Caco-2 (cell line): ENCODE results near the gene CSNK1A1. TPM values are rescaled to one million over a fixed set of nuclear protein-coding genes. Genes with fewer than 3 reads are reported as not detected.

Experiments
- BruUV-seq: library from RNA; stranded (reverse); fragments of 400-500 nt; replicated peaks from 2 replicates; lab custom pipeline; 2021; lab: Mats Ljungman, UMichigan
- CTCF ChIA-PET: fragments of 300-600 bp; sonication (Branson Sonifier 250); formaldehyde crosslinking; loops from one replicate; lab custom pipeline; 2022; ENCODE audit warnings: antibody characterized with exemption; lab: Charles Lee
- POLR2A ChIA-PET: fragments of 300-600 bp; sonication (Branson Sonifier 250); formaldehyde crosslinking; loops from one replicate; lab custom pipeline; 2022; ENCODE audit warnings: antibody characterized with exemption; lab: Charles Lee
- DNase-seq, 2 experiments: peaks; one replicate each; pipeline versions ENCODE4 v3.0.0 to v3.0.0-alpha.2; 2020 to 2022
- H3K27me3 ChIP-seq: replicated peaks from 2 replicates; pipeline ENCODE4 v1.6.0; 2011; ENCODE audit warnings: low read length; ENCODE audit not compliant: control insufficient read depth, insufficient read depth
- H3K36me3 ChIP-seq: 2 replicates; pipeline ENCODE4 v1.5.1; 2011; ENCODE audit warnings: low read length; ENCODE audit not compliant: control insufficient read depth, insufficient read depth
- H3K4me1 ChIP-seq: fragments of 250-450 bp; sonication (Bioruptor Pico); 2 replicates; pipeline ENCODE4 v1.5.1; 2020; ENCODE audit warnings: mild to moderate bottlenecking
- H3K4me3 ChIP-seq: 2 replicates; pipeline ENCODE4 v1.5.1; 2011; ENCODE audit warnings: low read depth, mild to moderate bottlenecking, control low read depth, low read length
- H3K9me3 ChIP-seq: fragments of 250-450 bp; sonication (Bioruptor Pico); 2 replicates; pipeline ENCODE4 v1.5.1; 2020; ENCODE audit warnings: mild to moderate bottlenecking, moderate library complexity
- H3K27ac Mint-ChIP-seq: one replicate; pipeline ENCODE4 v1.8.0; 2022; ENCODE audit warnings: mixed read lengths; ENCODE audit not compliant: unreplicated experiment
- H3K27me3 Mint-ChIP-seq: one replicate; pipeline ENCODE4 v1.8.0; 2022; ENCODE audit warnings: mixed read lengths; ENCODE audit not compliant: insufficient read depth, unreplicated experiment
- H3K36me3 Mint-ChIP-seq: one replicate; pipeline ENCODE4 v1.8.0; 2022; ENCODE audit warnings: mild to moderate bottlenecking, mixed read lengths; ENCODE audit not compliant: insufficient read depth, unreplicated experiment
- H3K4me1 Mint-ChIP-seq: one replicate; pipeline ENCODE4 v1.8.0; 2022; ENCODE audit warnings: low read depth, mixed read lengths; ENCODE audit not compliant: unreplicated experiment
- H3K4me3 Mint-ChIP-seq: one replicate; pipeline ENCODE4 v1.8.0; 2022; ENCODE audit warnings: mild to moderate bottlenecking, moderate library complexity, mixed read lengths; ENCODE audit not compliant: unreplicated experiment
- H3K9me3 Mint-ChIP-seq: one replicate; pipeline ENCODE4 v1.8.0; 2022; ENCODE audit warnings: mixed read lengths; ENCODE audit not compliant: unreplicated experiment
- CTCF ChIP-seq, 2 experiments: fragments of 200-600 bp in 1 of 2; IDR thresholded peaks; 1 replicate in 1 of 2; 2 replicates in 1 of 2; pipeline versions ENCODE4 v1.5.1 to v1.8.0; 2011 to 2022; ENCODE audit warnings: antibody characterized with exemption in 1 of 2, control low read depth in 1 of 2, inconsistent platforms in 1 of 2, low read depth in 1 of 2, low read length in 1 of 2, mild to moderate bottlenecking in 1 of 2, moderate library complexity in 1 of 2; ENCODE audit not compliant: insufficient read depth in 1 of 2, severe bottlenecking in 1 of 2, unreplicated experiment in 1 of 2
- intact Hi-C: fragments of 100-400 bp; cut with micrococcal nuclease; formaldehyde crosslinking; loops from one replicate; pipeline ENCODE4 v1.10.0; 2022; ENCODE audit not compliant: unreplicated experiment
- total RNA-seq: library from RNA; stranded (reverse); gene quantifications from 2 replicates; pipeline ENCODE4 v1.2.3, GENCODE V29; 2022

The CSNK1A1 gene
- total RNA-seq, 1 experiment from 2014 or later = 264 TPM

GRCh38 chr5:149486726-149487635 lies 64.3 kb downstream of the CSNK1A1 start:
- peaks cover 38% of the 10 kb centered on the region for H3K4me1 Mint-ChIP-seq

DNA sequence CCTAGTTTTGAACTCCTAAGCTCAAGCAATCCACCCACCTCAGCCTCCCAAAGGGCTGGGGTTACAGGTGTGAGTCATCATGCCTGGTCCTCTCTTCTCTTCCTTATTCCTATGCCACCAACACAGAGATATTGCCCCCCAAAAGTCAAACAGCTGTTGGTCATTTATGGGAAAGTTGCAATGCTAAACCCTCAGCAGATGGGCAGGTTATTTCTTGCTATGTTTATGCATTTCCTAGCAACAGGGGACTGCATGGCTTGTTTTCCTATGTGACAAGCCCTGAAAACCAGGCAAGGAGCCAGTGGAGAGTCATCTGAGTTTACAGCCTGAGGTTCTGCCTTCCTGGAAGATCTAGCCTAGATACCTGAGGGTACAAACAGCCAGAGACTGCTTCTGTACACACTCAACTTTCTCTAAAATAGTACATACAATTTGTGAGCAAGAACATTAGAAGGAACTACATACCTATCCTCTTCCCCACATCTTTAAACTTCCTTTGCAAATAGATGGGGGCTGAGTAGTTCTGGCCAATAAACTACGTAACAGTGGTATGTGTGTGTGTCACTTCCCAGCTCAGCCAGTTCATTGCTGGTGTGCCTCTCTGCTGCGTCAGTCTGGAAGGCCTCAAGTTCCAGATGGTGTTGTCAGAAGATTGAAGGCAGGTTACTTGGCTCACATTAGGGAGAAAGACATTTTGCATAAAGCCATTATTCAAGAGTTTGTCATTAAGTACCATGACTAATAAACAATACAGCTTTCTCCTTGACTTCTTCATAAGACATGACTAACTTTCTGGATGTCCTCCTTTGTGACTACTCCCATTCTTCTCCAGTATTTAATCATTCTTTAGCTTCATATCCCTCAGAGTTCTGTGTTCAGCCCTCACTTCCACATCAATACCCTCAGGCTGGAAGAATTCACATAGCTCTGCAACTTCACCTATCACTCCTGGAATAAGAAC lies 65.3 kb downstream of the CSNK1A1 start:
- H3K27ac Mint-ChIP-seq = peak overlapping the region; percentile 36
- H3K36me3 ChIP-seq = no peaks in the 10 kb centered on the region
- H3K4me3 ChIP-seq = no peak overlapping the region
- H3K4me3 Mint-ChIP-seq = no peak overlapping the region
- H3K4me1 Mint-ChIP-seq = peaks cover 44% of the 10 kb centered on the region
- peaks cover 39% of the 10 kb centered on the region for H3K4me1 ChIP-seq
- no peak for TF ChIP-seq CTCF (IDR thresholded peaks at IDR 0.05; ENCODE audit: insufficient read depth in 1 of 2, low read depth in 1 of 2, low read length in 1 of 2, severe bottlenecking in 1 of 2, unreplicated experiment in 1 of 2)
- ChIA-PET POLR2A (interaction anchor here (1.2 kb wide), 1 partner anchor 10 kb away, joined by 3 read pairs; no protein-coding TSS in a partner anchor), CTCF (interaction anchor here (1.0 to 1.5 kb wide), 3 partner anchors 34 to 132 kb away, joined by 3 read pairs; no protein-coding TSS in a partner anchor)
- H3K27me3 ChIP-seq = no peaks in the 10 kb centered on the region
- H3K9me3 ChIP-seq = no peaks in the 10 kb centered on the region
- BruUV-seq = no TSS peak
- no peaks in the 10 kb centered on the region for H3K9me3 Mint-ChIP-seq
- H3K27me3 Mint-ChIP-seq = no peaks in the 10 kb centered on the region
- intact Hi-C loops = no loop called here
- H3K36me3 Mint-ChIP-seq = peaks cover 46% of the 10 kb centered on the region
- peak; percentile 33 to 49 for DNase-seq

More at GRCh38 chr5:149486726-149487635, 64.3 kb downstream of the CSNK1A1 start:
- intact Hi-C loops = no loop called here
- no peak overlapping the region for H3K4me3 Mint-ChIP-seq
- H3K9me3 Mint-ChIP-seq = no peaks in the 10 kb centered on the region
- H3K9me3 ChIP-seq = no peaks in the 10 kb centered on the region
- H3K4me3 ChIP-seq = no peak overlapping the region
- no peaks in the 10 kb centered on the region for H3K27me3 ChIP-seq
- no peaks in the 10 kb centered on the region for H3K36me3 ChIP-seq
- peak overlapping the region; percentile 36 for H3K27ac Mint-ChIP-seq
- ChIA-PET CTCF (interaction anchor here (0.6 to 1.5 kb wide), 4 partner anchors 19 to 131 kb away, joined by 3 to 4 read pairs (median 3); no protein-coding TSS in a partner anchor), POLR2A (no interaction called here)
- no peak for TF ChIP-seq CTCF (IDR thresholded peaks at IDR 0.05; ENCODE audit: insufficient read depth in 1 of 2, low read depth in 1 of 2, low read length in 1 of 2, severe bottlenecking in 1 of 2, unreplicated experiment in 1 of 2)
- BruUV-seq = no TSS peak
- H3K4me1 ChIP-seq = peaks cover 36% of the 10 kb centered on the region
- no peaks in the 10 kb centered on the region for H3K27me3 Mint-ChIP-seq
- DNase-seq = peak in 1 of 2 experiments; percentile 34
- H3K36me3 Mint-ChIP-seq = peaks cover 46% of the 10 kb centered on the region

DNA sequence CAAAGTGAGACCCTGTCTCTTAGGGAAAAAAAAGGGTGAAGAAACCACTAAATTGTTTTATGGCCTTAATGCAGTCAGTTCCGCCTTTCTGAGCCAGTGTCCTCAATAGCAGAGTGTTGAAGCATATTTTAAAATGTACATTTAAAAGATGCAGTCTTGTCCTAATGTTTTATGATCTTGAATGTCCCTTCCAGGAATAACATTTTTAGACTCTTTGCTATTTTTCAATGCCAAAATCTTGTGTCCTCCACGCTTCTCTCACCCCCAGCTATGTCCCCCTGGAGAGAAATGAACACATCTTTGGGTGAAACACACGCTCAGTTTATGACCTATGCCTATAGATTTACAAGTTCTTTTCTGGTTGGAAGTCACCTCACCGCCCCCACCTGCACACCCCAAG lies 69.8 kb downstream of the CSNK1A1 start:
- peak overlapping the region; percentile 29 for H3K27ac Mint-ChIP-seq
- H3K4me3 Mint-ChIP-seq = no peak overlapping the region
- no peaks in the 10 kb centered on the region for H3K9me3 Mint-ChIP-seq
- peaks cover 21% of the 10 kb centered on the region for H3K36me3 Mint-ChIP-seq
- H3K4me1 ChIP-seq = peaks cover 24% of the 10 kb centered on the region
- H3K9me3 ChIP-seq = no peaks in the 10 kb centered on the region
- BruUV-seq = no TSS peak
- H3K27me3 ChIP-seq = no peaks in the 10 kb centered on the region
- CTCF ChIA-PET = interaction anchor here (0.6 kb wide), 1 partner anchor 37 kb away, joined by 4 read pairs; no protein-coding TSS in a partner anchor
- H3K27me3 Mint-ChIP-seq = no peaks in the 10 kb centered on the region
- H3K36me3 ChIP-seq = no peaks in the 10 kb centered on the region
- H3K4me1 Mint-ChIP-seq = peaks cover 33% of the 10 kb centered on the region
- DNase-seq = no peak
- no peak for TF ChIP-seq CTCF (IDR thresholded peaks at IDR 0.05; ENCODE audit: insufficient read depth in 1 of 2, low read depth in 1 of 2, low read length in 1 of 2, severe bottlenecking in 1 of 2, unreplicated experiment in 1 of 2)
- intact Hi-C loops = no loop called here
- H3K4me3 ChIP-seq = no peak overlapping the region
- POLR2A ChIA-PET = no interaction called here
